ENCODE data around the gene PON3.

GRCh38 chr7:95432606-95433005 lies 36.4 kb upstream of the PON3 start:
- TF ChIP-seq CTCF (IDR thresholded peaks at IDR 0.05), result no peak
- no peak for TF ChIP-seq POLR2A (IDR thresholded peaks at IDR 0.05)

All from uterus (tissue), 2 donors.